GM12878 (cell line): ENCODE measurements around the gene EPN1. TPM values are rescaled to one million over a fixed set of nuclear protein-coding genes. Genes with fewer than 3 reads are reported as not detected.
A peak's percentile ranks its signal among the peaks of the same experiment; 100 is the strongest.

Source experiments
- ATAC-seq: fragments of 200-7000 bp; cut with Tn5 transposase; 3 replicates; pipeline ENCODE4 v1.9.1; 2020; ENCODE audit warnings: mild to moderate bottlenecking, moderate library complexity
- BruUV-seq: library from RNA; stranded (reverse); fragments of 400-500 nt; replicated peaks from 2 replicates; lab custom pipeline; 2021; lab: Mats Ljungman, UMichigan
- CTCF ChIA-PET: fragments of 300-600 bp; sonication (Branson Sonifier 250); formaldehyde crosslinking; extraction: SDS; loops from one replicate; lab custom pipeline; 2021; ENCODE audit warnings: inconsistent platforms; lab: Yijun Ruan, JAX
- POLR2A ChIA-PET: fragments of 350-600 bp; formaldehyde crosslinking; extraction: SDS; loops from one replicate; lab custom pipeline; 2021; ENCODE audit warnings: inconsistent platforms; lab: Charles Lee
- RAD21 ChIA-PET: fragments of 300-600 bp; sonication (Branson Sonifier 250); formaldehyde crosslinking; loops from one replicate; lab custom pipeline; 2023; ENCODE audit warnings: antibody characterized with exemption; ENCODE audit not compliant: unreplicated experiment; lab: Charles Lee
- SMC1A ChIA-PET: fragments of 300-600 bp; sonication (Branson Sonifier 250); formaldehyde crosslinking; loops from one replicate; lab custom pipeline; 2023; ENCODE audit not compliant: unreplicated experiment, uncharacterized antibody; lab: Charles Lee
- DNase-seq: peaks from one replicate; pipeline ENCODE4 v3.0.0-alpha.2; 2011; ENCODE audit warnings: low read depth, low spot score
- FAIRE-seq: peaks from 3 replicates; lab custom pipeline; 2011; peaks lifted over from hg19 to GRCh38; lab: Jason Lieb, UNC
- H2AFZ ChIP-seq: 2 replicates; pipeline ENCODE4 v1.6.0; 2011; ENCODE audit warnings: low read depth, low read length, control low read depth; ENCODE audit not compliant: control insufficient read depth
- H3K27ac ChIP-seq: 2 replicates; pipeline ENCODE4 v1.5.1; 2011; ENCODE audit warnings: control low read depth; ENCODE audit not compliant: control insufficient read depth, insufficient read depth
- H3K27me3 ChIP-seq, 2 experiments: replicated peaks in 1 of 2; 2 replicates each; pipeline versions ENCODE4 v1.6.0 to v1.6.1; 2011; ENCODE audit warnings: low read length in 1 of 2; ENCODE audit not compliant: control insufficient read depth in 2 of 2, insufficient read depth in 2 of 2
- H3K36me3 ChIP-seq, 2 experiments: 2 replicates each; pipeline ENCODE4 v1.5.1; 2011; ENCODE audit warnings: low read length in 1 of 2; ENCODE audit not compliant: control insufficient read depth in 2 of 2, insufficient read depth in 2 of 2
- H3K4me1 ChIP-seq: 2 replicates; pipeline ENCODE4 v1.6.1; 2011; ENCODE audit warnings: mild to moderate bottlenecking, low read length, moderate library complexity, mixed read lengths; ENCODE audit not compliant: control insufficient read depth, insufficient read depth
- H3K4me2 ChIP-seq: 2 replicates; pipeline ENCODE4 v1.6.0; 2011; ENCODE audit warnings: control low read depth; ENCODE audit not compliant: control insufficient read depth, insufficient read depth
- H3K4me3 ChIP-seq: fragments of 200-600 bp; sonication (generic); 2 replicates; pipeline ENCODE4 v1.5.1; 2016
- H3K79me2 ChIP-seq: 2 replicates; pipeline ENCODE4 v1.6.0; 2011; ENCODE audit warnings: low read length; ENCODE audit not compliant: control insufficient read depth, insufficient read depth
- H3K9ac ChIP-seq: 2 replicates; pipeline ENCODE4 v1.8.0; 2011; ENCODE audit warnings: low read length, control low read depth, mixed read lengths; ENCODE audit not compliant: control insufficient read depth, insufficient read depth
- H3K9me3 ChIP-seq: replicated peaks from 3 replicates; pipeline ENCODE4 v1.5.1; 2011; ENCODE audit warnings: mild to moderate bottlenecking, low read length; ENCODE audit not compliant: control insufficient read depth, insufficient read depth
- H4K20me1 ChIP-seq: 2 replicates; pipeline ENCODE4 v1.6.0; 2011; ENCODE audit not compliant: control insufficient read depth, insufficient read depth
- CHD4 ChIP-seq: fragments of 200-600 bp; sonication (generic); IDR thresholded peaks from 2 replicates; pipeline ENCODE4 v1.6.1; 2016; ENCODE audit warnings: mild to moderate bottlenecking
- ELK1 ChIP-seq: IDR thresholded peaks from 2 replicates; pipeline ENCODE4 v1.6.1; 2012; ENCODE audit warnings: low read depth, low read length, improper control_type of control experiment
- ESRRA ChIP-seq: IDR thresholded peaks from 2 replicates; pipeline ENCODE4 v1.6.1; 2012; ENCODE audit warnings: mild to moderate bottlenecking, low read length, improper control_type of control experiment
- KAT2A ChIP-seq: conservative IDR thresholded peaks from 2 replicates; pipeline ENCODE4 v1.6.1; 2011; ENCODE audit warnings: low read depth, low read length; ENCODE audit not compliant: control insufficient read depth
- MXI1 ChIP-seq: fragments of 150-350 bp; IDR thresholded peaks from 2 replicates; pipeline ENCODE4 v1.6.1; 2011; ENCODE audit warnings: low read depth, mild to moderate bottlenecking, inconsistent platforms, low read length, improper control_type of control experiment
- MYB ChIP-seq: fragments of 150-350 bp; IDR thresholded peaks from 2 replicates; pipeline ENCODE4 v1.6.1; 2014; ENCODE audit warnings: mild to moderate bottlenecking, low read depth, low read length, borderline replicate concordance
- PAX5 ChIP-seq: IDR thresholded peaks from 2 replicates; pipeline ENCODE4 v1.6.1; 2011; ENCODE audit warnings: low read depth, low read length, borderline replicate concordance
- SREBF1 ChIP-seq: IDR thresholded peaks from 2 replicates; pipeline ENCODE4 v1.6.1; 2012; ENCODE audit warnings: mild to moderate bottlenecking, low read length
- SREBF2 ChIP-seq: IDR thresholded peaks from 2 replicates; pipeline ENCODE4 v1.6.1; 2012; ENCODE audit warnings: mild to moderate bottlenecking, low read length
- STAT3 ChIP-seq: IDR thresholded peaks from 2 replicates; pipeline ENCODE4 v1.6.1; 2011; ENCODE audit warnings: low read depth, low read length, improper control_type of control experiment
- ZNF24 ChIP-seq: fragments of 450-650 bp; IDR thresholded peaks from 2 replicates; pipeline ENCODE4 v1.6.1; 2017; ENCODE audit warnings: antibody characterized with exemption, mild to moderate bottlenecking
- ZNF384 ChIP-seq: IDR thresholded peaks from 2 replicates; pipeline ENCODE4 v1.6.1; 2012; ENCODE audit warnings: low read depth, mild to moderate bottlenecking, low read length, improper control_type of control experiment, borderline replicate concordance
- ZNF687 ChIP-seq: fragments of 450-650 bp; IDR thresholded peaks from 2 replicates; pipeline ENCODE4 v1.6.1; 2017; ENCODE audit warnings: mild to moderate bottlenecking, moderate library complexity
- ZZZ3 ChIP-seq: IDR thresholded peaks from 2 replicates; pipeline ENCODE4 v1.6.1; 2011; ENCODE audit warnings: low read depth; ENCODE audit not compliant: control insufficient read depth, insufficient read length
- WGBS: methylation state at CpG from one replicate; pipeline ENCODE4 v1.1.6; 2016; ENCODE audit warnings: low lambda C conversion rate; ENCODE audit not compliant: insufficient replicate concordance, insufficient coverage; ENCODE audit errors: missing lambda C conversion rate; 5-methylcytosine and 5-hydroxymethylcytosine counted together
- in situ Hi-C: fragments of 300-500 bp; cut with MboI; formaldehyde crosslinking; loops from 9 replicates; pipeline ENCODE4 v1.14.3; 2018; ENCODE audit warnings: mixed read lengths
- intact Hi-C: fragments of 100-400 bp; cut with micrococcal nuclease; formaldehyde crosslinking; loops from one replicate; pipeline ENCODE4 v1.14.2; 2022; ENCODE audit not compliant: unreplicated experiment
- polyA plus RNA-seq, 11 experiments: library from polyadenylated mRNA; depleted of rRNA in 4 of 11; unstranded in 6 of 11; stranded (reverse) in 5 of 11; fragments of >200 nt; fragmentation: Nextera tagmentation in 4 of 11; fragmentation: Illumina TruSeq in 1 of 11; extraction: Ambion mirVana in 4 of 11; extraction: Trizol in 1 of 11; gene quantifications; 1 replicate in 1 of 11; 2 replicates in 10 of 11; pipeline versions ENCODE4 v1.2.1 to v1.2.3, GENCODE V29; 2011 to 2016; ENCODE audit warnings: inconsistent platforms in 2 of 11, missing spikeins in 2 of 11, low read depth in 1 of 11
- total RNA-seq, 4 experiments: library from RNA; depleted of rRNA in 3 of 4; stranded (reverse); fragments of >200 nt in 3 of 4; fragmentation: Illumina TruSeq in 1 of 4; extraction: Trizol in 1 of 4; gene quantifications; 2 replicates each; pipeline versions ENCODE4 v1.2.1 to v1.2.3, GENCODE V29; 2013 to 2021
- TF ChIP-seq, protein P1 (sequence below): fragments of 450-650 bp; IDR thresholded peaks from 2 replicates; pipeline ENCODE4 v1.6.1; 2017; ENCODE audit warnings: borderline replicate concordance
- TF ChIP-seq, protein P2 (sequence below): IDR thresholded peaks from 2 replicates; pipeline ENCODE4 v1.6.1; 2012; ENCODE audit warnings: mild to moderate bottlenecking, low read depth, low read length

The EPN1 gene
- total and polyA plus RNA-seq, 10 of the 15 experiments (the other 5 are each of a cell fraction or from before 2014, with no cell fraction given) = 0.11 to 88.5 (median 10.6) TPM

DNA sequence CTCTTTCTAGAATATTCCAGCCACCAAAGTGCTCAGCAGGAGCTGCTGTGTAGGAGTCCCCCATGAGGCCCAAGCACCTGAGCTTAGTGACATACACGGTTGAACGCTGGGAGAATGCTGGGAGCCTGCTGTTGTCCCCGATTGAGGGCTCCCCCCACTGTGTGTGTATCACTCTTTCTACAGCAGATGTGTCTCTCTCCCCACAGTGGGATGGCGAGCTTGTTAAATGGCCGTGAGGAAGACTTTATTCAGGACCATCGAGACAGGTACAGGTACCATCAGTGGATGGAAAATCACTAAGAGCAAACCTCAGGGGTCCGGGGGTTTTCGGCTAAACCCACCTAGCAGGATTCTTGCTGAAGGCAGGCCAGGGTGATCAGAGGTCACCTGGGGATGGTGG, 22.7 kb downstream of the EPN1 start:
- Histone ChIP-seq H2AFZ (no peak overlapping the region), H4K20me1 (no peaks in the 10 kb centered on the region), H3K9ac (no peak overlapping the region), H3K4me3 (no peak overlapping the region), H3K36me3 (peaks cover 8 to 11% of the 10 kb centered on the region in 2 experiments; a peak in 2 of 4 replicates), H3K27ac (no peak overlapping the region), H3K4me2 (no peak overlapping the region), H3K79me2 (no peaks in the 10 kb centered on the region), H3K27me3 (no peaks in the 10 kb centered on the region), H3K4me1 (no peaks in the 10 kb centered on the region), H3K9me3 (no peaks in the 10 kb centered on the region)
- WGBS = 88% methylated on average over 8 of the region's 8 CpGs
- DNase-seq (no peak), ATAC-seq (no peak), FAIRE-seq (no peak)
- ChIA-PET SMC1A (no interaction called here), RAD21 (no interaction called here), CTCF (no interaction called here), POLR2A (no interaction called here)
- in situ Hi-C loops = no loop called here
- intact Hi-C loops = no loop called here
- TSS peak; percentile 35 for BruUV-seq
- TF ChIP-seq CHD4 (no peak), SREBF1 (no peak), ZZZ3 (no peak), MYB (no peak), MXI1 (no peak), PAX5 (no peak), ZNF384 (no peak), SREBF2 (no peak), ZNF687 (no peak), ELK1 (no peak), ZNF24 (no peak), STAT3 (no peak), KAT2A (no peak), ESRRA (no peak)
- TF ChIP-seq, protein P1, sequence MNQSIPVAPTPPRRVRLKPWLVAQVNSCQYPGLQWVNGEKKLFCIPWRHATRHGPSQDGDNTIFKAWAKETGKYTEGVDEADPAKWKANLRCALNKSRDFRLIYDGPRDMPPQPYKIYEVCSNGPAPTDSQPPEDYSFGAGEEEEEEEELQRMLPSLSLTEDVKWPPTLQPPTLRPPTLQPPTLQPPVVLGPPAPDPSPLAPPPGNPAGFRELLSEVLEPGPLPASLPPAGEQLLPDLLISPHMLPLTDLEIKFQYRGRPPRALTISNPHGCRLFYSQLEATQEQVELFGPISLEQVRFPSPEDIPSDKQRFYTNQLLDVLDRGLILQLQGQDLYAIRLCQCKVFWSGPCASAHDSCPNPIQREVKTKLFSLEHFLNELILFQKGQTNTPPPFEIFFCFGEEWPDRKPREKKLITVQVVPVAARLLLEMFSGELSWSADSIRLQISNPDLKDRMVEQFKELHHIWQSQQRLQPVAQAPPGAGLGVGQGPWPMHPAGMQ = no peak
- TF ChIP-seq, protein P2, sequence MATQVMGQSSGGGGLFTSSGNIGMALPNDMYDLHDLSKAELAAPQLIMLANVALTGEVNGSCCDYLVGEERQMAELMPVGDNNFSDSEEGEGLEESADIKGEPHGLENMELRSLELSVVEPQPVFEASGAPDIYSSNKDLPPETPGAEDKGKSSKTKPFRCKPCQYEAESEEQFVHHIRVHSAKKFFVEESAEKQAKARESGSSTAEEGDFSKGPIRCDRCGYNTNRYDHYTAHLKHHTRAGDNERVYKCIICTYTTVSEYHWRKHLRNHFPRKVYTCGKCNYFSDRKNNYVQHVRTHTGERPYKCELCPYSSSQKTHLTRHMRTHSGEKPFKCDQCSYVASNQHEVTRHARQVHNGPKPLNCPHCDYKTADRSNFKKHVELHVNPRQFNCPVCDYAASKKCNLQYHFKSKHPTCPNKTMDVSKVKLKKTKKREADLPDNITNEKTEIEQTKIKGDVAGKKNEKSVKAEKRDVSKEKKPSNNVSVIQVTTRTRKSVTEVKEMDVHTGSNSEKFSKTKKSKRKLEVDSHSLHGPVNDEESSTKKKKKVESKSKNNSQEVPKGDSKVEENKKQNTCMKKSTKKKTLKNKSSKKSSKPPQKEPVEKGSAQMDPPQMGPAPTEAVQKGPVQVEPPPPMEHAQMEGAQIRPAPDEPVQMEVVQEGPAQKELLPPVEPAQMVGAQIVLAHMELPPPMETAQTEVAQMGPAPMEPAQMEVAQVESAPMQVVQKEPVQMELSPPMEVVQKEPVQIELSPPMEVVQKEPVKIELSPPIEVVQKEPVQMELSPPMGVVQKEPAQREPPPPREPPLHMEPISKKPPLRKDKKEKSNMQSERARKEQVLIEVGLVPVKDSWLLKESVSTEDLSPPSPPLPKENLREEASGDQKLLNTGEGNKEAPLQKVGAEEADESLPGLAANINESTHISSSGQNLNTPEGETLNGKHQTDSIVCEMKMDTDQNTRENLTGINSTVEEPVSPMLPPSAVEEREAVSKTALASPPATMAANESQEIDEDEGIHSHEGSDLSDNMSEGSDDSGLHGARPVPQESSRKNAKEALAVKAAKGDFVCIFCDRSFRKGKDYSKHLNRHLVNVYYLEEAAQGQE = no peak
